K562 (cell line): ENCODE data around the gene HIVEP1. TPM values are rescaled to one million over a fixed set of nuclear protein-coding genes. Genes with fewer than 3 reads are reported as not detected.
A peak's percentile ranks its signal among the peaks of the same experiment; 100 is the strongest.

ENCODE experiments used
- C11orf30 ChIP-seq: fragments of 450-650 bp; IDR thresholded peaks from 2 replicates; pipeline ENCODE4 v1.6.1; 2016; ENCODE audit warnings: low read depth, mild to moderate bottlenecking
- PRMT5 ChIP-seq: sonication (generic); formaldehyde crosslinking; IDR thresholded peaks from 2 replicates; pipeline ENCODE4 v1.5.0; 2020; ENCODE audit warnings: missing genetic modification reagents
- STAT5B ChIP-seq: fragments of 250-450 bp; sonication (Bioruptor Pico); IDR thresholded peaks from 2 replicates; pipeline ENCODE4 v1.8.0; 2021; ENCODE audit warnings: mild to moderate bottlenecking, inconsistent platforms
- ZFP36 ChIP-seq: fragments of 150-350 bp; IDR thresholded peaks from 2 replicates; pipeline ENCODE4 v1.6.1; 2018; ENCODE audit warnings: low read length, low read depth; ENCODE audit not compliant: partially characterized antibody
- ZKSCAN8 ChIP-seq: fragments of 200-800 bp; sonication (Bioruptor generic); IDR thresholded peaks from 2 replicates; pipeline ENCODE4 v1.6.1; 2016; ENCODE audit warnings: missing genetic modification characterization, missing compliant biosample characterization
- ZNF175 ChIP-seq: fragments of 200-800 bp; sonication (Bioruptor generic); IDR thresholded peaks from 2 replicates; pipeline ENCODE4 v1.6.1; 2016; ENCODE audit warnings: low read depth, mild to moderate bottlenecking, missing genetic modification characterization, missing compliant biosample characterization
- polyA plus RNA-seq, 8 experiments: library from polyadenylated mRNA; depleted of rRNA in 4 of 8; stranded (reverse) in 5 of 8; unstranded in 3 of 8; fragments of >200 nt; fragmentation: Nextera tagmentation in 2 of 8; fragmentation: Illumina TruSeq in 1 of 8; extraction: Ambion mirVana in 2 of 8; extraction: Trizol in 1 of 8; gene quantifications; 2 replicates each; pipeline versions ENCODE4 v1.2.1 to v1.2.3, GENCODE V29; 2011 to 2014; ENCODE audit warnings: inconsistent platforms in 1 of 8, missing spikeins in 1 of 8
- total RNA-seq, 7 experiments: library from RNA; depleted of rRNA in 6 of 7; stranded (reverse); fragments of >200 nt in 6 of 7; fragmentation: Illumina TruSeq in 2 of 7; extraction: Trizol in 2 of 7; gene quantifications; 2 replicates each; pipeline versions ENCODE4 v1.2.1 to v1.2.3, GENCODE V29; 2011 to 2021; ENCODE audit warnings: low replicate concordance in 1 of 7
- TF ChIP-seq, protein P1 (sequence below): fragments of 200-800 bp; sonication (Bioruptor generic); IDR thresholded peaks from 2 replicates; pipeline ENCODE4 v1.6.1; 2017; ENCODE audit warnings: missing genetic modification characterization, missing compliant biosample characterization
- TF ChIP-seq, protein P2 (sequence below): fragments of 200-800 bp; sonication (Bioruptor generic); IDR thresholded peaks from 2 replicates; pipeline ENCODE4 v1.6.1; 2016; ENCODE audit warnings: missing genetic modification characterization, missing compliant biosample characterization
- TF ChIP-seq, protein P3 (sequence below): fragments of 450-650 bp; IDR thresholded peaks from 2 replicates; pipeline ENCODE4 v1.6.1; 2016
- TF ChIP-seq, protein P4 (sequence below): fragments of 450-650 bp; conservative IDR thresholded peaks from 2 replicates; pipeline ENCODE4 v1.6.1; 2016; ENCODE audit warnings: missing genetic modification characterization, low read depth, mild to moderate bottlenecking, control low read depth, missing compliant biosample characterization
- TF ChIP-seq, protein P5 (sequence below): sonication (generic); formaldehyde crosslinking; IDR thresholded peaks from 2 replicates; pipeline ENCODE4 v1.8.0; 2022; ENCODE audit warnings: missing genetic modification reagents, mild to moderate bottlenecking, moderate library complexity, borderline replicate concordance
- TF ChIP-seq, protein P6 (sequence below), 2 experiments: fragments of 450-650 bp; conservative IDR thresholded peaks; 2 replicates each; pipeline ENCODE4 v1.6.1; 2017; ENCODE audit warnings: mild to moderate bottlenecking in 2 of 2, moderate library complexity in 2 of 2
- TF ChIP-seq, protein P7 (sequence below): fragments of 250-450 bp; sonication (Bioruptor Pico); IDR thresholded peaks from 2 replicates; pipeline ENCODE4 v1.9.0; 2021; ENCODE audit warnings: mild to moderate bottlenecking
- TF ChIP-seq, protein P8 (sequence below): sonication (generic); formaldehyde crosslinking; IDR thresholded peaks from 2 replicates; pipeline ENCODE4 v1.9.0; 2022; ENCODE audit warnings: mild to moderate bottlenecking, missing genetic modification reagents

HIVEP1 gene
- total and polyA plus RNA-seq, 9 of the 15 experiments (the other 6 are each of a cell fraction or from before 2014, with no cell fraction given): 6.0 to 33.3 (median 21.7) TPM

DNA sequence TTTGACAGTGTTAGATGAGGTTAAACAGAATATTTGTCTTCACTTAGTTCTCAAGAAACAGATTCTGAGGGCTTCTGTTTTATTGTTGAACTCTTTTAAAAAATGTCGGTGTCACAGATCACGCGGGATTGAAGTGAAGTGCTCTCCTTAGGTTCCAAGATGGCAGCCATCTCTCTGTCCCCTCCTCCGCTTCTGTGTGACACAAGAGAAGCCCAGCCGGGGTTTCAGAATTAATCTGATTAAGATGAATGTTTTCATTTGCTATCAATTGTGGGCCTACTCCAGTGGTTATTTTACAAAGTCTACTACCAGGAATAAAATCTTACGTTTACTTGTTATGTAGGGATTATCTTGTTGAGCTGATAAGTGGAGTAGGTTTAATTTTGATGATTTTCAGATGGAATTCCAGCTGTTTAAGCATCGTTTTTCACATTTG lies 10.9 kb downstream of the HIVEP1 start (continued):
- TF ChIP-seq, protein P1, sequence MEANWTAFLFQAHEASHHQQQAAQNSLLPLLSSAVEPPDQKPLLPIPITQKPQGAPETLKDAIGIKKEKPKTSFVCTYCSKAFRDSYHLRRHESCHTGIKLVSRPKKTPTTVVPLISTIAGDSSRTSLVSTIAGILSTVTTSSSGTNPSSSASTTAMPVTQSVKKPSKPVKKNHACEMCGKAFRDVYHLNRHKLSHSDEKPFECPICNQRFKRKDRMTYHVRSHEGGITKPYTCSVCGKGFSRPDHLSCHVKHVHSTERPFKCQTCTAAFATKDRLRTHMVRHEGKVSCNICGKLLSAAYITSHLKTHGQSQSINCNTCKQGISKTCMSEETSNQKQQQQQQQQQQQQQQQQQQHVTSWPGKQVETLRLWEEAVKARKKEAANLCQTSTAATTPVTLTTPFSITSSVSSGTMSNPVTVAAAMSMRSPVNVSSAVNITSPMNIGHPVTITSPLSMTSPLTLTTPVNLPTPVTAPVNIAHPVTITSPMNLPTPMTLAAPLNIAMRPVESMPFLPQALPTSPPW (CRISPR knock-in tag): peak; percentile 52; the same call in 1 of the 2 replicates
- TF ChIP-seq STAT5B (CRISPR knock-in tag) (no peak), PRMT5 (CRISPR knock-in tag) (no peak), ZFP36 (no peak), ZKSCAN8 (CRISPR knock-in tag) (no peak), ZNF175 (CRISPR knock-in tag) (peak; percentile 63), C11orf30 (peak; percentile 24; the same call in 1 of the 2 replicates)
- TF ChIP-seq, protein P2, sequence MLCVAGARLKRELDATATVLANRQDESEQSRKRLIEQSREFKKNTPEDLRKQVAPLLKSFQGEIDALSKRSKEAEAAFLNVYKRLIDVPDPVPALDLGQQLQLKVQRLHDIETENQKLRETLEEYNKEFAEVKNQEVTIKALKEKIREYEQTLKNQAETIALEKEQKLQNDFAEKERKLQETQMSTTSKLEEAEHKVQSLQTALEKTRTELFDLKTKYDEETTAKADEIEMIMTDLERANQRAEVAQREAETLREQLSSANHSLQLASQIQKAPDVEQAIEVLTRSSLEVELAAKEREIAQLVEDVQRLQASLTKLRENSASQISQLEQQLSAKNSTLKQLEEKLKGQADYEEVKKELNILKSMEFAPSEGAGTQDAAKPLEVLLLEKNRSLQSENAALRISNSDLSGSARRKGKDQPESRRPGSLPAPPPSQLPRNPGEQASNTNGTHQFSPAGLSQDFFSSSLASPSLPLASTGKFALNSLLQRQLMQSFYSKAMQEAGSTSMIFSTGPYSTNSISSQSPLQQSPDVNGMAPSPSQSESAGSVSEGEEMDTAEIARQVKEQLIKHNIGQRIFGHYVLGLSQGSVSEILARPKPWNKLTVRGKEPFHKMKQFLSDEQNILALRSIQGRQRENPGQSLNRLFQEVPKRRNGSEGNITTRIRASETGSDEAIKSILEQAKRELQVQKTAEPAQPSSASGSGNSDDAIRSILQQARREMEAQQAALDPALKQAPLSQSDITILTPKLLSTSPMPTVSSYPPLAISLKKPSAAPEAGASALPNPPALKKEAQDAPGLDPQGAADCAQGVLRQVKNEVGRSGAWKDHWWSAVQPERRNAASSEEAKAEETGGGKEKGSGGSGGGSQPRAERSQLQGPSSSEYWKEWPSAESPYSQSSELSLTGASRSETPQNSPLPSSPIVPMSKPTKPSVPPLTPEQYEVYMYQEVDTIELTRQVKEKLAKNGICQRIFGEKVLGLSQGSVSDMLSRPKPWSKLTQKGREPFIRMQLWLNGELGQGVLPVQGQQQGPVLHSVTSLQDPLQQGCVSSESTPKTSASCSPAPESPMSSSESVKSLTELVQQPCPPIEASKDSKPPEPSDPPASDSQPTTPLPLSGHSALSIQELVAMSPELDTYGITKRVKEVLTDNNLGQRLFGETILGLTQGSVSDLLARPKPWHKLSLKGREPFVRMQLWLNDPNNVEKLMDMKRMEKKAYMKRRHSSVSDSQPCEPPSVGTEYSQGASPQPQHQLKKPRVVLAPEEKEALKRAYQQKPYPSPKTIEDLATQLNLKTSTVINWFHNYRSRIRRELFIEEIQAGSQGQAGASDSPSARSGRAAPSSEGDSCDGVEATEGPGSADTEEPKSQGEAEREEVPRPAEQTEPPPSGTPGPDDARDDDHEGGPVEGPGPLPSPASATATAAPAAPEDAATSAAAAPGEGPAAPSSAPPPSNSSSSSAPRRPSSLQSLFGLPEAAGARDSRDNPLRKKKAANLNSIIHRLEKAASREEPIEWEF: peak; percentile 55; the same call in 1 of the 2 replicates
- TF ChIP-seq, protein P3, sequence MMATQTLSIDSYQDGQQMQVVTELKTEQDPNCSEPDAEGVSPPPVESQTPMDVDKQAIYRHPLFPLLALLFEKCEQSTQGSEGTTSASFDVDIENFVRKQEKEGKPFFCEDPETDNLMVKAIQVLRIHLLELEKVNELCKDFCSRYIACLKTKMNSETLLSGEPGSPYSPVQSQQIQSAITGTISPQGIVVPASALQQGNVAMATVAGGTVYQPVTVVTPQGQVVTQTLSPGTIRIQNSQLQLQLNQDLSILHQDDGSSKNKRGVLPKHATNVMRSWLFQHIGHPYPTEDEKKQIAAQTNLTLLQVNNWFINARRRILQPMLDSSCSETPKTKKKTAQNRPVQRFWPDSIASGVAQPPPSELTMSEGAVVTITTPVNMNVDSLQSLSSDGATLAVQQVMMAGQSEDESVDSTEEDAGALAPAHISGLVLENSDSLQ: peak; percentile 70
- TF ChIP-seq, protein P4, sequence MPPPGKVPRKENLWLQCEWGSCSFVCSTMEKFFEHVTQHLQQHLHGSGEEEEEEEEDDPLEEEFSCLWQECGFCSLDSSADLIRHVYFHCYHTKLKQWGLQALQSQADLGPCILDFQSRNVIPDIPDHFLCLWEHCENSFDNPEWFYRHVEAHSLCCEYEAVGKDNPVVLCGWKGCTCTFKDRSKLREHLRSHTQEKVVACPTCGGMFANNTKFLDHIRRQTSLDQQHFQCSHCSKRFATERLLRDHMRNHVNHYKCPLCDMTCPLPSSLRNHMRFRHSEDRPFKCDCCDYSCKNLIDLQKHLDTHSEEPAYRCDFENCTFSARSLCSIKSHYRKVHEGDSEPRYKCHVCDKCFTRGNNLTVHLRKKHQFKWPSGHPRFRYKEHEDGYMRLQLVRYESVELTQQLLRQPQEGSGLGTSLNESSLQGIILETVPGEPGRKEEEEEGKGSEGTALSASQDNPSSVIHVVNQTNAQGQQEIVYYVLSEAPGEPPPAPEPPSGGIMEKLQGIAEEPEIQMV (tag): no peak
- TF ChIP-seq, protein P5, sequence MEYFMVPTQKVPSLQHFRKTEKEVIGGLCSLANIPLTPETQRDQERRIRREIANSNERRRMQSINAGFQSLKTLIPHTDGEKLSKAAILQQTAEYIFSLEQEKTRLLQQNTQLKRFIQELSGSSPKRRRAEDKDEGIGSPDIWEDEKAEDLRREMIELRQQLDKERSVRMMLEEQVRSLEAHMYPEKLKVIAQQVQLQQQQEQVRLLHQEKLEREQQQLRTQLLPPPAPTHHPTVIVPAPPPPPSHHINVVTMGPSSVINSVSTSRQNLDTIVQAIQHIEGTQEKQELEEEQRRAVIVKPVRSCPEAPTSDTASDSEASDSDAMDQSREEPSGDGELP: no peak
- TF ChIP-seq, protein P6, sequence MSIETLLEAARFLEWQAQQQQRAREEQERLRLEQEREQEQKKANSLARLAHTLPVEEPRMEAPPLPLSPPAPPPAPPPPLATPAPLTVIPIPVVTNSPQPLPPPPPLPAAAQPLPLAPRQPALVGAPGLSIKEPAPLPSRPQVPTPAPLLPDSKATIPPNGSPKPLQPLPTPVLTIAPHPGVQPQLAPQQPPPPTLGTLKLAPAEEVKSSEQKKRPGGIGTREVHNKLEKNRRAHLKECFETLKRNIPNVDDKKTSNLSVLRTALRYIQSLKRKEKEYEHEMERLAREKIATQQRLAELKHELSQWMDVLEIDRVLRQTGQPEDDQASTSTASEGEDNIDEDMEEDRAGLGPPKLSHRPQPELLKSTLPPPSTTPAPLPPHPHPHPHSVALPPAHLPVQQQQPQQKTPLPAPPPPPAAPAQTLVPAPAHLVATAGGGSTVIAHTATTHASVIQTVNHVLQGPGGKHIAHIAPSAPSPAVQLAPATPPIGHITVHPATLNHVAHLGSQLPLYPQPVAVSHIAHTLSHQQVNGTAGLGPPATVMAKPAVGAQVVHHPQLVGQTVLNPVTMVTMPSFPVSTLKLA (conservative IDR thresholded peaks at IDR 0.05): peak in 1 of 2 experiments; percentile 13; a peak in 1 of 4 replicates
- TF ChIP-seq, protein P7, sequence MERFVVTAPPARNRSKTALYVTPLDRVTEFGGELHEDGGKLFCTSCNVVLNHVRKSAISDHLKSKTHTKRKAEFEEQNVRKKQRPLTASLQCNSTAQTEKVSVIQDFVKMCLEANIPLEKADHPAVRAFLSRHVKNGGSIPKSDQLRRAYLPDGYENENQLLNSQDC: no peak
- TF ChIP-seq, protein P8, sequence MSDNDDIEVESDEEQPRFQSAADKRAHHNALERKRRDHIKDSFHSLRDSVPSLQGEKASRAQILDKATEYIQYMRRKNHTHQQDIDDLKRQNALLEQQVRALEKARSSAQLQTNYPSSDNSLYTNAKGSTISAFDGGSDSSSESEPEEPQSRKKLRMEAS (CRISPR knock-in tag): no peak
